ENCODE results near the gene LDHB. TPM values are rescaled to one million over a fixed set of nuclear protein-coding genes. Genes with fewer than 3 reads are reported as not detected.

The LDHB gene
- total and polyA plus RNA-seq, 10 of the 15 experiments (the other 5 are each of a cell fraction or from before 2014, with no cell fraction given): 800 to 3,692 (median 1,366) TPM

DNA sequence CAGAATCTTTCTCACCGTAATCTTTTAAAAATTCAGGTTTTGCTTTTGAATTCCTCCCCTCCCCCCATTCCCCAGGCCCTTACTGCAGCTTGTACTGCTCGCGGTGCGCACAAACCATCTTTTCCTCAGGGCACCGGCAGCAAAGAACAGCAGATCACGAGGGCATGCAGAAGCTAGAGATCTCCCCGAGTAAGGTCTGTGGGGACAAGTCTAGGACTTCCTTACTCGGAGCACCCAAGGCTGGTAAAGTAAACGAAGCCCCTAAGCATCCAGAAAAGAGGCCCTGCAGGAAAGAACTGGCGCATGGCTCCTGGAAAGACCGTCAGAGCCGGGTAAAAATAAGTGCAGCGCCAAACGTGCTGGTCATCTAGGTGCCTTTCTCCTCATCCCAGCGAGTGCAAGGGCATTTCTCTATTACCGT, 727 bp downstream of the LDHB start:
- H2AFZ ChIP-seq (ENCODE audit: control insufficient read depth, low read depth, low read length): peak overlapping the region; percentile 90
- DNase-seq (ENCODE audit: low read depth, low spot score) (no peak), FAIRE-seq (no peak)

More for the DNA sequence above, 727 bp downstream of the LDHB start:
- POLR2A ChIA-PET: interaction anchor here (0.9 to 1.6 kb wide), 7 partner anchors 10 to 390 kb away, joined by 3 to 6 read pairs (median 3); partner anchors contain the start of gene CMAS
- CTCF ChIA-PET: interaction anchor here (1.1 to 1.4 kb wide), 2 partner anchors 22 to 187 kb away, joined by 3 to 4 read pairs; no protein-coding TSS in a partner anchor
- peaks cover 0 to 5% of the 10 kb centered on the region in 2 experiments; a peak in 2 of 4 replicates for H3K36me3 ChIP-seq (ENCODE audit: control insufficient read depth in 2 of 2, insufficient read depth in 2 of 2, low read length in 1 of 2)
- intact Hi-C loops (cut with micrococcal nuclease; ENCODE audit: unreplicated experiment) (loop anchor here (2.0 to 5.0 kb wide), 3 partner anchors 14 to 220 kb away; partner anchors contain the start of genes GOLT1B, PYROXD1 and RECQL), in situ Hi-C loops (cut with MboI) (loop anchor here (5.0 to 10.0 kb wide), 2 partner anchors 155 to 212 kb away; partner anchors contain the start of genes GOLT1B and RECQL)
- peak overlapping the region; percentile 91 for H3K4me3 ChIP-seq
- H3K9ac ChIP-seq (ENCODE audit: control insufficient read depth, insufficient read depth, low read length): peak overlapping the region; percentile 92
- peak overlapping the region; percentile 66 for H3K4me2 ChIP-seq (ENCODE audit: control insufficient read depth, insufficient read depth)
- BruUV-seq (replicated peaks): no TSS peak
- H3K9me3 ChIP-seq (replicated peaks; ENCODE audit: control insufficient read depth, insufficient read depth, low read length): no peaks in the 10 kb centered on the region
- SMC1A ChIA-PET (ENCODE audit: uncharacterized antibody, unreplicated experiment): interaction anchor here (1.3 to 1.5 kb wide), 4 partner anchors 8 to 154 kb away, joined by 4 to 6 read pairs (median 4); no protein-coding TSS in a partner anchor
- whole genome bisulfite sequencing (ENCODE audit: insufficient coverage, insufficient replicate concordance, low lambda C conversion rate, missing lambda C conversion rate): 1% methylated on average over 16 of the region's 16 CpGs
- H3K27ac ChIP-seq (ENCODE audit: control insufficient read depth, insufficient read depth): peak overlapping the region; percentile 87
- ATAC-seq: peak; percentile 69
- RAD21 ChIA-PET (ENCODE audit: unreplicated experiment): interaction anchor here (1.2 to 2.3 kb wide), 2 partner anchors 17 to 23 kb away, joined by 5 to 7 read pairs; no protein-coding TSS in a partner anchor
- H4K20me1 ChIP-seq (ENCODE audit: control insufficient read depth, insufficient read depth): no peaks in the 10 kb centered on the region
- no peaks in the 10 kb centered on the region; the same call in none of the 2 replicates for H3K4me1 ChIP-seq (ENCODE audit: control insufficient read depth, insufficient read depth, low read length)
- peaks cover 59% of the 10 kb centered on the region for H3K79me2 ChIP-seq (ENCODE audit: control insufficient read depth, insufficient read depth, low read length)
- 0 out of 2 replicates have a peak, but pooled peaks have one; percentile 6 for TF ChIP-seq SMAD5 (IDR thresholded peaks at IDR 0.05; ENCODE audit: low read depth)
- 0 out of 2 replicates have a peak, but pooled peaks have one; percentile 6 for TF ChIP-seq GABPA (IDR thresholded peaks at IDR 0.05; ENCODE audit: low read depth)
- no peak for TF ChIP-seq CEBPB (IDR thresholded peaks at IDR 0.05; ENCODE audit: borderline replicate concordance in 1 of 2, low read depth in 2 of 2, low read length in 2 of 2)
- TF ChIP-seq LARP7 (IDR thresholded peaks at IDR 0.05): no peak
- no peak for TF ChIP-seq POLR2A (IDR thresholded peaks at IDR 0.05; ENCODE audit: low read depth, low read length)
- no peak for TF ChIP-seq GATAD2B (conservative IDR thresholded peaks at IDR 0.05; ENCODE audit: low read depth)
- 0 out of 2 replicates have a peak, but pooled peaks have one; percentile 31 for TF ChIP-seq YY1 (IDR thresholded peaks at IDR 0.05; ENCODE audit: low read depth, low read length)
- TF ChIP-seq, protein P1, sequence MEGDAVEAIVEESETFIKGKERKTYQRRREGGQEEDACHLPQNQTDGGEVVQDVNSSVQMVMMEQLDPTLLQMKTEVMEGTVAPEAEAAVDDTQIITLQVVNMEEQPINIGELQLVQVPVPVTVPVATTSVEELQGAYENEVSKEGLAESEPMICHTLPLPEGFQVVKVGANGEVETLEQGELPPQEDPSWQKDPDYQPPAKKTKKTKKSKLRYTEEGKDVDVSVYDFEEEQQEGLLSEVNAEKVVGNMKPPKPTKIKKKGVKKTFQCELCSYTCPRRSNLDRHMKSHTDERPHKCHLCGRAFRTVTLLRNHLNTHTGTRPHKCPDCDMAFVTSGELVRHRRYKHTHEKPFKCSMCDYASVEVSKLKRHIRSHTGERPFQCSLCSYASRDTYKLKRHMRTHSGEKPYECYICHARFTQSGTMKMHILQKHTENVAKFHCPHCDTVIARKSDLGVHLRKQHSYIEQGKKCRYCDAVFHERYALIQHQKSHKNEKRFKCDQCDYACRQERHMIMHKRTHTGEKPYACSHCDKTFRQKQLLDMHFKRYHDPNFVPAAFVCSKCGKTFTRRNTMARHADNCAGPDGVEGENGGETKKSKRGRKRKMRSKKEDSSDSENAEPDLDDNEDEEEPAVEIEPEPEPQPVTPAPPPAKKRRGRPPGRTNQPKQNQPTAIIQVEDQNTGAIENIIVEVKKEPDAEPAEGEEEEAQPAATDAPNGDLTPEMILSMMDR (IDR thresholded peaks at IDR 0.05 in 2 of 3, conservative IDR thresholded peaks at IDR 0.05 in 1 of 3; ENCODE audit: control insufficient read depth in 2 of 3, extremely low read depth in 1 of 3, insufficient read depth in 1 of 3, low read depth in 3 of 3, low read length in 3 of 3): no peak
- no peak for TF ChIP-seq STAT3 (IDR thresholded peaks at IDR 0.05; ENCODE audit: low read depth, low read length)
- TF ChIP-seq HDAC2 (IDR thresholded peaks at IDR 0.05): no peak
- H3K27me3 ChIP-seq (replicated peaks in 1 of 2; ENCODE audit: control insufficient read depth in 2 of 2, insufficient read depth in 2 of 2, low read length in 1 of 2): no peaks in the 10 kb centered on the region; a peak in 1 of 4 replicates
